GM18858 (cell line): ENCODE measurements around the gene EHF.
"Not testable (repeated sequence)": the region's sequence is repeated elsewhere in the genome, so short reads cannot be mapped to it uniquely, and the experiment has no call there.

Experiments
- ATAC-seq: cut with Tn5 transposase; IDR thresholded peaks from one replicate; pipeline ENCODE4 v1.9.1; 2021; ENCODE audit not compliant: unreplicated experiment

EHF gene

DNA sequence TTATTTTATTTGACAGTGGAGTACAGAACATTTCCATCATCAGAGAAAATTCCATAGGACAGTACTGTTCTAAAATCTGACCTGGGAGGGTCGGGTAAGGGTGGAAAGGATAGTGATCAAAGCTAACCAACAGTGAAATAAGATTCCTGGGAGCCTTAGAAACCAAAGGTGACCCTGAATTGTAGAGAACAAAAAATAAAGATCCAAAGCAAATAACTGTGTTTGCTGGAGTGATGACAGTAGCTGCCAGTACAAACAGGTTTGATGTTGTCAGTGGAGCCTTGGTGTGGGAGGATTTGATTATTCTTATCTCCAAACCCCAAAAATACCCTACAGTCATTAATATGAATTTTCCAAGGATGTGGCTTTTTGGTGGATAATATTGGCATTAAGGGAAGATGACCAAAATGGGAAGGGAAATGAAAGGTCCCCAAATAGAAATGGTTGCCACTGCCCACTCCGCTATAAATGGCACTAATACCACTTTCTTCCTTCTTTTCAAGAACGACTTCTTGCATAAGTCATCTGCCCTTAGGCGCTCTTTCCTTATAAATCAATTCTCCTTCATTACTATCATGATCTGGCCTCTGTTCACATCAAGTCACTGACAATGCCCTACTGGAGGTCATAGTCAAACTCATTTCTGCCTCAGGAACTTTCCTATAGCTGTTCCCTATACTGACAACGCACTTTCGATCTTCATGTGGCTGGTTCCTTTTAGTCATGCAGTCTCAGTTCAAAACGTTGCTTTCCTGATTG lies 44.4 kb downstream of the EHF start:
- no peak for ATAC-seq

DNA sequence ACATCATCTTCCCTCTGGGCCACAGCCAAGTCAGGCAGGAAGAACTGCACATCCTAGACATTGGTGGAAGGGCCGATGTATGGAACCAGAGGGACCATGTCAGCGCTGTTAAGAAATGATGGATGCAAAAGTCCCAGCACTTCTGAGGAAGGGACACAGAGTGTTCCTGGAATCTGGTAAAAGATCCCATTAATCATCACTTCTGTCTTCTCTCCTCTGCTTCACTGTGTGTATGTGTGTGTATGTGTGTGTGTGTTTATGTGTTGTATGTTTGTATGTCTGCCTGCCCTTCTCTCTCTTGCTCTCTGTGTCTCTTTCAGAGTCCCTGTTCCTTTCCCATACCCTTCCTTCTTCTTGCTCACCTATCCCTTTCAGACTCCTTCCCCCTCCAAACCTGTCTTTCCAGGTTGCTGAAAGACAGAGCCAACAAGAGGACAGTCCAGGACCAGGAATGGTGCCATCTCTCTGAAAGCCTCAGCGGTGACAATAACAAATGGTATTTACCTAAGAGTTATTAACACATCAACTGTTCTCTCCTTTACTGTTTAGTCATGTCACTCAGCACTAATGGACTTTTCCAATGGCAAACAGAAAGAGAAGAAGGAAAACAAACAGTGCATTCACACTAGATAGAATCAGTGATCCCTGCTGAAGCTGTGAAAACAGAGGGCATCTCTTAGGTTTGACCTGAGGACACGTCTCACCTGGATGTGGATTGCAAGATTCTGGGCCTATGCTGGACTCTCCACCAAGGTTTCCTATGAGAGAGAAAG lies 47.1 kb downstream of the EHF start:
- ATAC-seq = no peak

DNA sequence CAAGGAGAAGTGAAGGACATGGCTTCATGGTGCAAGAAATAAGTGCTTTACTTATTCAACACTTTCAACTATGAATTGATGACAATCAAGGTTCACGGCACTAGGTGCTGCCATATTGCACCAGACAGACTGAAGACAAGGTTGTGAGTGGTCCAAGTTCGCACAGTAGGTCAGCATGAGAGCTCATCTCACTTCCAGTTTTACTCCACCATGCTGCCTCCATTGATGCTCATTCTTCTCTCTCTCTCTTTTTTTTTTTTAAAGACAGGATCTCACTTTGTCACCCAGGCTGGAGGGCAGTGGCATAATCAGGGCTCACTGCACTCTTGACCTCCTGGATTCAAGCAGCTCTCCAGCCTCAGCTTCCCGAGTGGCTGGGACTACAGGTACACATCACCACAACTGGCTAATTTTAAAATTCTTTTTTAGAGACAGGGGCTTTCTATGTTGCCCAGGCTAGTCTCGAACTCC lies 47.7 kb downstream of the EHF start:
- no peak for ATAC-seq

DNA sequence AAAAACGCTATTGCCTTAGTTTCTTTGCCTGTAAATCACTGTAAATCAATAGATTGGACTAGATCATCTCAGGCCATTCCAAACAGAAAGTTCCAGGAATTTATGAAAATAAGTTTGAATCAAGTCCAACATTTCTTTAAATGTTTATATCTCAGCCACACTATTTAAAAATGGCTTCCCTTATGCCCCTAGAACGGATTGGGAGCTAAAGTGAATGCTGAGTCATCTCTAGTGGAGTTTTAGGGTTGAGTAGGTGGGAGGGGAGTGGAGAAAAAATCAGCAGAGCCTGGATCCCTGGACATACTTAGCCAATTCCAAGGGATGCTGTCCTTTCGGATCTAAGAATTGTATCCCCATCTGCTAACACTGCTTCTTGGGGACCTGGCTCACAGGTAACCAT lies 48.6 kb downstream of the EHF start:
- ATAC-seq = no peak

DNA sequence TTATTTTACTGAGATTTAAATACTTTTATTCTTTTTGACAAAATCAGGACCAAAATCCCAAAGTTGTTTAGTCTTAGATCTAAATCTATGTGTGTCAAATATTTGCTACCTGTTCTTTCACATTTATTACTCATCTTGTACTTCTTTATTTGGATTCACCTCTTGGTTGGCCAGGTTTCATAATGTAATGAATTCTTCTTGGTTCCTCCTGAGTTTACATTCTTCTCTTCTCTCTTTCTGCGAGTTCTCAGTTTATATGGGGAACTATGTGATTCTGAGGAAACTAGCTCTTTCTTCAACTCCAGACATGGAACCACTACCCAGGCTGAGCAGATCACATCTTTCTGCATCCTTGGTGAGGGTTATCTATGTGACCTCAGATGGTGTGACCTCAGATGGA lies 50.2 kb downstream of the EHF start:
- ATAC-seq = no peak

DNA sequence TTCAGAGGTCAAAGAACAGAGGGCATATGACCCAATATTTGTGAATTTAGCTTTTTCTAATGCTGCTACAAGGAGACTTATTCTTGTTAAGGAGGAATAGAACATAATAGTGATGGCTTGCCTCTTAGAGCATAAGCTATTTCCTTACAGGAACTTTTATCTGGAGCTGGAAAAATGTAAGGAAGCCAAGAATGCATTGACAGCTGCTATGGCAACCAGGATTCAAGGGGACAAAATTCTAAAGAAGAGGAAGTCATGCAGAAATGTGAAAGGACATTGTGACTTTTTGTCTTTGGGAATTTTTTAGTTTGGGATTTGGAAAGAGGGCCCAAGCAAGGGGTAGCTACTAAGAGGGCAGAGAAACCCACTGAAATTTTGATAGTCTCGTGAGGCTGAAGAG lies 51.1 kb downstream of the EHF start:
- ATAC-seq = no peak

DNA sequence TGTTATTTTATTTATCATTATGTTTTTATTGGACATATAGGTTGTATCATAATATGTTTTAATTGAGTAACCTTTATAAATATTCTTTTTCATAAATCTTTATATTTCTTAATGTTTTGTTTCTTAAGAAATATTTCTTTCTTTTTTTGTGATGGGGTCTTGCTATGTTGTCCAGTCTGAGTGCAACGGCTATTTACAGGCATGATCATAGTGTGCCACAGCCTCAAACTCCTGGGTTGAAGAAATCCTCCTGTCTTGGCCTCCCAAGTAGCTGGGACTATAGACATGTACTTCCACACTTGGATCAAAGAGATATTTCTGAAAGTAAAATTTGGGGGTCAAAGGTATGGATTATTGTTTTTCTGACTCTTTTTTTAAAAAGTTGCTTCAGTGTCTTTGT lies 53.1 kb downstream of the EHF start:
- no peak for ATAC-seq

DNA sequence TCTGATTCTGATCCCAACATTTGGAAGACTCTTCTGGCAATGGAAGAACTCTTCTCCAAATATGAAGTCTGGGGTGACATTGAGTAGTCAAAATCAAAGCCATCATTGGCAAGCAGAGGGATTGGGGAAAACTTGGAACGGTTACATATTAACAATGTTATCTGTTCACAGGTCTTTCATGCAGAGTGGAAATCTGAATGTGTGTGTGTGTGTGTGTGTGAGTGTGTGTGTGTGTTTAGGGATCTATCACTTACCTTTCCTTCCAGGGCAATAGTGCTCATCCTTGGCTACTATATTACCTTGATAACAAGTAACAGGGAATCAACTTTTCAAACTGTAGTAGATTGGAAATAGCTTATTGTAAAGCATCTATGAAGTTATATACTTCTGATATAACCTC lies 55.3 kb downstream of the EHF start:
- ATAC-seq = no peak

DNA sequence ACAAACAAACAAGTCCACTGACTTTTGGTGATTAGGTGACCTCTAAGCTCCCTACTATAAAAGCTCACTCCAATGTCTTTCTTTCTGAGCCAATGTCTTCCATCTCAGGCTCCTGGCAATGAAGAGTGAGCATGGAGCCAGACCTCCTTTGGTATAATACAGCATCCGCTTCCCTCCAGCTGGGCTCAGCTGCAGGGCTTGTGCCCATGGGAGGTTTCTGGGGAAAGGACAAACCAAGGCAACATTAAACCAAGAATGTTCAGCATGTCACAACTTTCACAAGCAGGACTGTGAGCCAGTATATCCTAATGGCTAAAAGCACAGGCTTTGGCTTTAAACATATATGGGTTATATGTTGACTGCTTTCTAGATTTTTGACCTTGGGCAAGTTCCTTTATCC lies 58.8 kb downstream of the EHF start:
- ATAC-seq = no peak

DNA sequence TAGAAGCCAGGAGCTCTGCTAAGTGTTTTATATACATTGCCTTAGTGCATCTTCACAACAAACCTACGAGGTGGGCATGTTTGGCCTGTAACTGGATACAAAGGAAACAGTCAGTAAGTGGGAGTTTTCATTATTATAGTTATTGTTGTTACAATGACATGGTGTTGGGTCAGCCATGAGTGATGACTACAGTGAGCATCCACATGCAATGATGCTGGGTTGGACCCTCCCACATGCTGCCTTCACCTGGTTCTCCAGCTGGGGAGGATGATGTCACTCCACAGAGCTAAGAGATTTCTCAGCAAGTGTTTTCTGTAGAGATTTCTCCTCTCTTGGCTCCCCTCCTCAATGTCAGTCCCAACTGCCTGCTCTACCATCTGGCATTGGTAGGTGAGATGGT lies 59.3 kb downstream of the EHF start:
- no peak for ATAC-seq

DNA sequence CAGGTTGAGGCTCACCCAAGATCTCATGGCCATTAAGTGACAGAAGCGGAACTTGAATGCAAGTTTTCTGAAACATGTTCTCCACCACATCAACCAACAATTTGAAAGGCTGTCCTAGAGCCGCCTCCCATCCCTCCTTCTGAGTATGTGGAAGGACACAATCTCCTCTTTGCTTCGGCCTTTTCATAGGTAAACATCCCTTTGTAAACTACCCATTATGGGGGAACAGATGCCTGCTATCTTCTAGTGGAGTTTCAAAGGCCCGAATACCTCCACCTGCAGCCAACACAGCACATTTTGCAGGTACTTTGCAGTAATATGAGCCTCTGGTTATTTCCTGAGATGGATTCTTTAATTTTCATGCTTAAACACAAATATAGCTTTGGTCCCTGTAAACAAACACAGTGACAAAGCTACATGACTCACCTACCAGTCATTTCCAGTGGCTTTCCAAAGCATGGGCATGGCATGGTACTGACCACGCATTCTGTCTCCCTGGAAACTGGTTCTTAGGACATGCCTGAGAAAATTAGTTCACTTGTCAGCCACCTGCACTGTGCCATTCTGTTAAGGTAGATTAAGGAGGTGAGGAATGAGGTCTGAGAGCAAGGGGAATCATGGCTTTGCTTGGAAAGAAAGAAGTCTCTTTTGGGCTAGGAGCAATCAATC lies 60.2 kb downstream of the EHF start:
- ATAC-seq = no peak

DNA sequence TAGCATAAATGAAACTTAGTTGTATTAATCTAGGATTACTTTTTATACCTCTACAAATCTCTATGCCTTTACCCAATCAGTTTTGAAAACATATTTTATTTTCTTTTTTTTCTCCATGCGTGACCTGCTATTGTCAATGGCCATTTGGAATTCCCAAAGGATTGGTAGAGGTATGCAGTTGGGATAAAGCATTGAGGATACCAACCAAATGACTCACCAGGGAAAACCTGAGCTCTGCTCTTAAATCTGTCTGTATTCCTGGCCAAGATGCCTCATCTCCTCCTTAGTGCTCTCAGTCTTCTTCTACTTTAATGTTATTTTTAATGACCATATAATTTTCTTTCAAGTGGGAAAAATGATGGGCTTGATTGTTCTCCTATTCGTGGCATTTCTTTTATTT lies 61.9 kb downstream of the EHF start:
- no peak for ATAC-seq

DNA sequence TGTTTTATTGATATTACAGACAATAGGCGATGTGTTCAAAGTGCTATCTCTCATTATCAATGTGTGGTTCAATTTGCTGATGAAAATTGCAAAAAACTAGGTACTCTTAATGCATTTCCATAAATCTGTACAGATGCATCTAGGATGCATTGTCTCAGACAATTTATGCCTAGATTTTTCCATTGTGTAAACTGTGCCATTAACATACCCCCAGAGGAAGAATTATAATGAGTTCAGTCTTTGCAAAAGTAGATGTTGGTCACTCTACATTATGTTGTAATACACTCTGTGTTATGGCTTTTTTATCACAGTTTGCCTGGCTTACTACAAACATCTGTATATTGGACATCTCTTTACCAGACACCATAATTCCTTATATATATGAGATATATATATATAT lies 62.5 kb downstream of the EHF start:
- ATAC-seq = no peak

DNA sequence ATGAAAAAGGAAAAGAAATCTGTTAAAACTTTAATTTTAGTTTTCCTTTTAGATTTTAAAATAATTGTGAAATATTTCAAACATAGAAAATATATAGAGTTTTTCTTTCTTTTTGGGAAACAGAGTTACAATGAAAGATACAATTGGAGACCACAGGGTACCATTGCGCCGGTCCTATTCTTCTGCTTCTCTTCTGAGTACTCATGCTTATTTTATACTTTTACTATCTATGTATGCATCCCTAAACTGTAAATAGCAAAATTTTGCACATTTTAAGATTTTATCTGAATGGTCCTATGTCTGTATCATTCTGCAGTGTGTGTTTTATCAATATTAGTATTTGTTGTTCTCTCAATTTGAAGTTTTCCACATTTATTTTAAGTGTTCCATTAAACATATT lies 65.0 kb downstream of the EHF start:
- no peak for ATAC-seq

DNA sequence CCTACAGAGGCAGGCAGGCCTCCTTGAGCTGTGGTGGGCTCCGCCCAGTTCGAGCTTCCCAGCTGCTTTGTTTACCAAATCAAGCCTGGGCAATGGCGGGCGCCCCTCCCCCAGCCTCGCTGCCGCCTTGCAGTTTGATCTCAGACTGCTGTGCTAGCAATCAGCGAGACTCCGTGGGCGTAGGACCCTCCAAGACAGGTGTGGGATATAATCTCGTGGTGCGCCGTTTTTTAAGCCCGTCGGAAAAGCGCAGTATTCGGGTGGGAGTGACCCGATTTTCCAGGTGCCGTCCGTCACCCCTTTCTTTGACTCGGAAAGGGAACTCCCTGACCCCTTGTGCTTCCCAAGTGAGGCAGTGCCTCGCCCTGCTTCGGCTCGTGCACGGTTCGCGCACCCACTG lies 71.4 kb downstream of the EHF start:
- ATAC-seq = not testable (repeated sequence)

DNA sequence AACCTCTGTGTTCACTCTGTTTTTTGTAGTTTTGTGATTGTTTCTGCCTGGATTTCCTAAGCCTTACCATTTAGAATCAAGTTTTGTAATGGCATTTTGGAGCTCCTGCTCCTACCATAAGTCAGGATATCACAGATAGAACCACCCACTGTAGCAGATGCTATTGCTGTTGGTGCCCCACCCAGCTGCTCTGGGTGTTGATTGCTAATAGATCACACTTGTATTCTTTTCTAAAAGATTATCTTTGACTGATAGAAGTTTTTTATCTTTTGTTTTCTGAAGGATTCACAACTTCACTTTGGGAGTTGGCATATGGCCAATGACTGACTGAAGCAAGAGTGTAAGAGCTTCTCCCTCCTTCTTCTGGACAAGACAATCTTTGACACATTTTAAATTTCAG lies 76.0 kb downstream of the EHF start:
- ATAC-seq = no peak

DNA sequence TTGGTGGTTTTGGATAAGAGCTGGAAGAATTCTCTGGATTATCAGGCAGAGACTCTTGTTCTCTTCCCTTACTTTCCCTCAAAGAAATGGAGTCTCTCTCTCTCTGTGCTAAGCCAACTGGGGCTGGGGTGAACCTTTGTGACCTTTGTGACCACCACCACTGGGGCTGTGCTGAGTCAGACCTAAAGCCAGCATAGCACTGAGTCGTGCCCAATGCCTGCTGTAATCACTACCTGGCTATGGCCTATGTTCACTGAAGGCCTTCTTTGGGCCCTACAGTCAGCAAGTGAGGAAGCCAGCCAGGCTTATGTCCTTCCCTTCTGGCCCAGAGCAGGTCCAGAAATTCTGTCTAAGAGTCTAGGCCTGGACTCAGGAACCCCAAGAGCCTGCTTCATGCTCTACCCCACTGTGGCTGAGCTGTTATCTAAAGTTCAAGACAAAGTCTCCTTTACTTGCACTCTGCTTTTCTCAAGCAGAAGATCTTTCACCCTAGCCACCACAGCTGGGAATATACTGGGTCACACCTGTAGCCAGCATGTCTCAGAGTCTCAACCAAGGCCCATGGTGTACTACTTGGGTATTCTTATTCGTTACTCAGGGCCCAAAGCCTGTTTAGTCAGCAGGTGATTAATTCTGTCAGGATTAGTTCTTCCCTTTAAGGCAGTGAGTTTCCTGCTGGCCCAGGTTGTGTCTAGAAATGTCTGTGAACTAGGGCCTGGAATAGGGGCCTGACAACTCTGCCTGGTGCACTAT lies 86.0 kb downstream of the EHF start:
- no peak for ATAC-seq

DNA sequence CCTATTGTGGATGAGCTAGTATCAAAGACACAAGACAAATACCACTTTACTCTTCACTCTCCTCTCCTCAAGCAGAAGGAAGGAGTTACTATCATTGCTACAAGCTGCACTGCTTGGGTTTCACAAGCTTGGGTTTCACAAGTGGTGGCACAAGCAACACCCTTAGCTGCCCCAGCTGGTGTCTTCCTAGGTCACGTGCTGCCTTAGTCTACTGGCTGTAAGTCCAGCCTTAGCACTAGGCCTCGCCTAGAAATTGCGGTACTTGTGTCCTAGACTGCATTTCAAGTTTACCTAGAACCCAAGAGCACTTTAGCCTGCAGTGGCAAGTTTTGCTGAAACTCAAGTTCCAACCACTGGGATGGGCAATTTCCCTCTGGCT lies 86.6 kb downstream of the EHF start:
- no peak for ATAC-seq
